Panc1 (cell line): ENCODE results near the gene DRD4. TPM values are rescaled to one million over a fixed set of nuclear protein-coding genes. Genes with fewer than 3 reads are reported as not detected.

Source experiments
- ATAC-seq: fragments of 200-7000 bp; cut with Tn5 transposase; 2 replicates; pipeline ENCODE4 v1.9.1; 2020; ENCODE audit warnings: mild to moderate bottlenecking, moderate library complexity
- BruUV-seq: library from RNA; stranded (reverse); fragments of 400-500 nt; replicated peaks from 2 replicates; lab custom pipeline; 2021; lab: Mats Ljungman, UMichigan
- CTCF ChIA-PET: fragments of 300-600 bp; sonication (Branson Sonifier 250); formaldehyde crosslinking; loops from one replicate; lab custom pipeline; 2022; ENCODE audit warnings: antibody characterized with exemption; lab: Charles Lee
- POLR2A ChIA-PET: fragments of 300-600 bp; sonication (Branson Sonifier 250); formaldehyde crosslinking; loops from one replicate; lab custom pipeline; 2022; ENCODE audit warnings: antibody characterized with exemption; lab: Charles Lee
- DNase-seq: peaks from one replicate; pipeline ENCODE4 v3.0.0-alpha.2; 2010; ENCODE audit warnings: low read depth, low spot score
- H3K27ac ChIP-seq: 2 replicates; pipeline ENCODE4 v1.5.1; 2011; ENCODE audit warnings: mild to moderate bottlenecking, low read length, inconsistent platforms
- H3K27me3 ChIP-seq: fragments of 200-500 bp; sonication (Bioruptor generic); 2 replicates; pipeline ENCODE4 v1.6.0; 2014; ENCODE audit warnings: low read length, inconsistent platforms; ENCODE audit not compliant: control insufficient read depth, insufficient read depth
- H3K36me3 ChIP-seq: fragments of 200-500 bp; sonication (Bioruptor generic); 2 replicates; pipeline ENCODE4 v1.5.1; 2014; ENCODE audit warnings: inconsistent platforms, mild to moderate bottlenecking, low read length, moderate library complexity; ENCODE audit not compliant: control insufficient read depth, insufficient read depth
- H3K4me1 ChIP-seq: 2 replicates; pipeline ENCODE4 v1.5.1; 2011; ENCODE audit warnings: inconsistent platforms, mild to moderate bottlenecking, low read length, moderate library complexity; ENCODE audit not compliant: control insufficient read depth, insufficient read depth
- H3K4me3 ChIP-seq, 2 experiments: 2 replicates each; pipeline ENCODE4 v1.5.1; 2011 to 2012; ENCODE audit warnings: low read depth in 2 of 2, low read length in 2 of 2, mild to moderate bottlenecking in 2 of 2, inconsistent platforms in 1 of 2, moderate library complexity in 1 of 2
- H3K9me3 ChIP-seq: fragments of 200-500 bp; sonication (Bioruptor generic); 2 replicates; pipeline ENCODE4 v1.5.1; 2014; ENCODE audit warnings: low read depth, mild to moderate bottlenecking, inconsistent platforms, low read length, moderate library complexity; ENCODE audit not compliant: control insufficient read depth, insufficient read depth
- CTCF ChIP-seq: fragments of 450-650 bp; IDR thresholded peaks from 2 replicates; pipeline ENCODE4 v1.5.1; 2017; ENCODE audit warnings: mild to moderate bottlenecking
- POLR2AphosphoS5 ChIP-seq: IDR thresholded peaks from 2 replicates; pipeline ENCODE4 v1.6.1; 2012; ENCODE audit warnings: mild to moderate bottlenecking, low read depth, low read length, moderate library complexity
- REST ChIP-seq, 2 experiments: IDR thresholded peaks; 2 replicates each; pipeline ENCODE4 v1.6.1; 2011 to 2012; ENCODE audit warnings: low read depth in 2 of 2, control low read depth in 1 of 2, low read length in 1 of 2, mild to moderate bottlenecking in 1 of 2, moderate library complexity in 1 of 2; ENCODE audit not compliant: insufficient read depth in 1 of 2
- SIN3A ChIP-seq: IDR thresholded peaks from 2 replicates; pipeline ENCODE4 v1.6.1; 2012; ENCODE audit warnings: low read depth, mild to moderate bottlenecking, low read length, moderate library complexity, borderline replicate concordance; ENCODE audit not compliant: insufficient read depth
- TCF7L2 ChIP-seq: IDR thresholded peaks from 2 replicates; pipeline ENCODE4 v1.6.1; 2011; ENCODE audit warnings: mild to moderate bottlenecking, low read depth, low read length, inconsistent platforms
- in situ Hi-C: cut with HindIII; loops from 2 replicates; pipeline ENCODE4 v1.10.0; 2016; ENCODE audit warnings: low sequenced_read_pairs, low pct_unique_long_range_greater_than_20kb
- intact Hi-C: fragments of 100-400 bp; cut with micrococcal nuclease; formaldehyde crosslinking; loops from one replicate; pipeline ENCODE4 v1.10.0; 2022; ENCODE audit not compliant: unreplicated experiment
- total RNA-seq: library from RNA; stranded (reverse); gene quantifications from one replicate; pipeline ENCODE4 v1.2.1, GENCODE V29; 2021; ENCODE audit not compliant: unreplicated experiment

DRD4 gene
- total RNA-seq, 1 experiment from 2014 or later, result 0.95 TPM

GRCh38 chr11:665704-666281 is 28.7 kb downstream of the DRD4 start:
- no peaks in the 10 kb centered on the region for H3K27me3 ChIP-seq
- in situ Hi-C loops, result no loop called here
- DNase-seq, result no peak
- H3K27ac ChIP-seq, result no peak overlapping the region
- BruUV-seq, result no TSS peak
- ChIA-PET POLR2A (no interaction called here), CTCF (no interaction called here)
- ATAC-seq, result no peak
- no peak overlapping the region for H3K4me3 ChIP-seq
- TF ChIP-seq CTCF (no peak), SIN3A (no peak), POLR2AphosphoS5 (no peak), TCF7L2 (no peak), REST (IDR thresholded peaks at IDR 0.05; ENCODE audit: insufficient read depth in 1 of 2, low read depth in 2 of 2, low read length in 1 of 2) (no peak)
- no peaks in the 10 kb centered on the region for H3K36me3 ChIP-seq
- intact Hi-C loops, result no loop called here
- no peaks in the 10 kb centered on the region for H3K4me1 ChIP-seq
- no peaks in the 10 kb centered on the region for H3K9me3 ChIP-seq

- Histone ChIP-seq H3K4me1 (no peaks in the 10 kb centered on the region), H3K27me3 (no peaks in the 10 kb centered on the region), H3K9me3 (no peaks in the 10 kb centered on the region), H3K4me3 (no peak overlapping the region), H3K36me3 (peaks cover 15% of the 10 kb centered on the region), H3K27ac (no peak overlapping the region)
- no TSS peak for BruUV-seq
- intact Hi-C loops, result no loop called here
- CTCF ChIA-PET, result interaction anchor here (0.6 kb wide), 1 partner anchor 48 kb away, joined by 3 read pairs; no protein-coding TSS in a partner anchor
- no peak for ATAC-seq
- POLR2A ChIA-PET, result no interaction called here
- in situ Hi-C loops, result no loop called here
- no peak for DNase-seq
- TF ChIP-seq CTCF (no peak), TCF7L2 (no peak), POLR2AphosphoS5 (no peak), SIN3A (no peak), REST (IDR thresholded peaks at IDR 0.05; ENCODE audit: insufficient read depth in 1 of 2, low read depth in 2 of 2, low read length in 1 of 2) (no peak)
These were observed 36.8 kb downstream of the DRD4 start for GRCh38 chr11:673866-674265.
